ENCODE results near the gene OR52H1. TPM values are rescaled to one million over a fixed set of nuclear protein-coding genes. Genes with fewer than 3 reads are reported as not detected.

The OR52H1 gene
- total RNA-seq, 3 donors from 2014 or later (not counting 1 experiment from before 2014, with no cell fraction given): 0.26 to 0.95 (median 0.70) TPM

- Histone ChIP-seq H3K36me3 (ENCODE audit: control insufficient read depth, insufficient read depth, low read length) (no peaks in the 10 kb centered on the region), H3K4me3 (ENCODE audit: low read length) (no peak overlapping the region), H3K9me3 (ENCODE audit: control insufficient read depth, insufficient read depth, low read length) (no peaks in the 10 kb centered on the region), H3K4me1 (ENCODE audit: control insufficient read depth, insufficient read depth, low read length) (no peaks in the 10 kb centered on the region), H3K27ac (ENCODE audit: low read length) (no peak overlapping the region), H3K27me3 (ENCODE audit: control insufficient read depth, insufficient read depth, low read length) (no peaks in the 10 kb centered on the region)
- Mint-ChIP-seq H3K9me3 (no peaks in the 10 kb centered on the region), H3K27ac (no peak overlapping the region), H3K4me1 (peaks cover 0 to 10% of the 10 kb centered on the region in 2 donors), H3K27me3 (ENCODE audit: low read depth in 2 of 2) (peaks cover 0 to 7% of the 10 kb centered on the region in 2 donors), H3K4me3 (no peak overlapping the region), H3K36me3 (no peaks in the 10 kb centered on the region)
- ATAC-seq (no peak), DNase-seq (no peak)
- intact Hi-C loops (cut with micrococcal nuclease): no loop called here
- 95% methylated on average over 2 of the region's 2 CpGs for WGBS (ENCODE audit: insufficient coverage)
- no peak for TF ChIP-seq CTCF (IDR thresholded peaks at IDR 0.05)
Observed at GRCh38 chr11:5574654-5575053, 26.3 kb upstream of the OR52H1 start.

- no peak for TF ChIP-seq CTCF (IDR thresholded peaks at IDR 0.05)
Observed at GRCh38 chr11:5564259-5565019, 16.1 kb upstream of the OR52H1 start.

GRCh38 chr11:5557751-5558150 is 9.4 kb upstream of the OR52H1 start:
- Mint-ChIP-seq H3K9me3 (no peaks in the 10 kb centered on the region), H3K36me3 (no peaks in the 10 kb centered on the region), H3K27ac (no peak overlapping the region), H3K4me3 (no peak overlapping the region), H3K4me1 (no peaks in the 10 kb centered on the region), H3K27me3 (ENCODE audit: low read depth in 2 of 2) (peaks cover 22 to 25% of the 10 kb centered on the region in 2 donors)
- DNase-seq: no peak
- no peaks in the 10 kb centered on the region for H3K36me3 ChIP-seq (ENCODE audit: control insufficient read depth, insufficient read depth, low read length)
- 33% methylated on average over 3 of the region's 3 CpGs for WGBS (ENCODE audit: insufficient coverage)
- H3K27me3 ChIP-seq (ENCODE audit: control insufficient read depth, insufficient read depth, low read length): no peaks in the 10 kb centered on the region
- H3K4me3 ChIP-seq (ENCODE audit: low read length): no peak overlapping the region
- no peak for TF ChIP-seq CTCF (IDR thresholded peaks at IDR 0.05)
- no peaks in the 10 kb centered on the region for H3K9me3 ChIP-seq (ENCODE audit: control insufficient read depth, insufficient read depth, low read length)
- intact Hi-C loops (cut with micrococcal nuclease): no loop called here
- H3K27ac ChIP-seq (ENCODE audit: low read length): no peak overlapping the region
- H3K4me1 ChIP-seq (ENCODE audit: control insufficient read depth, insufficient read depth, low read length): no peaks in the 10 kb centered on the region
- no peak for ATAC-seq

More at GRCh38 chr11:5564259-5565019, 16.1 kb upstream of the OR52H1 start:
- no peaks in the 10 kb centered on the region for H3K36me3 ChIP-seq (ENCODE audit: control insufficient read depth, insufficient read depth, low read length)
- Mint-ChIP-seq H3K4me3 (no peak overlapping the region), H3K4me1 (peaks cover 13 to 14% of the 10 kb centered on the region in 2 donors), H3K36me3 (no peaks in the 10 kb centered on the region), H3K27ac (no peak overlapping the region), H3K9me3 (peaks cover 3 to 5% of the 10 kb centered on the region in 2 donors), H3K27me3 (ENCODE audit: low read depth in 2 of 2) (peaks cover 14% of the 10 kb centered on the region in 2 donors)
- H3K9me3 ChIP-seq (ENCODE audit: control insufficient read depth, insufficient read depth, low read length): no peaks in the 10 kb centered on the region
- ATAC-seq: no peak
- H3K27ac ChIP-seq (ENCODE audit: low read length): no peak overlapping the region
- DNase-seq: no peak
- WGBS (ENCODE audit: insufficient coverage): 0% methylated on average over 1 of the region's 1 CpG
- no peaks in the 10 kb centered on the region for H3K27me3 ChIP-seq (ENCODE audit: control insufficient read depth, insufficient read depth, low read length)
- intact Hi-C loops (cut with micrococcal nuclease): no loop called here
- no peak overlapping the region for H3K4me3 ChIP-seq (ENCODE audit: low read length)
- no peaks in the 10 kb centered on the region for H3K4me1 ChIP-seq (ENCODE audit: control insufficient read depth, insufficient read depth, low read length)

All from natural killer cell (primary cell).